ENCODE measurements around the gene AGBL4. TPM values are rescaled to one million over a fixed set of nuclear protein-coding genes. Genes with fewer than 3 reads are reported as not detected.

AGBL4 gene
- total and polyA plus RNA-seq, 2 of the 4 experiments (the other 2 are of a cell fraction): not detected

DNA sequence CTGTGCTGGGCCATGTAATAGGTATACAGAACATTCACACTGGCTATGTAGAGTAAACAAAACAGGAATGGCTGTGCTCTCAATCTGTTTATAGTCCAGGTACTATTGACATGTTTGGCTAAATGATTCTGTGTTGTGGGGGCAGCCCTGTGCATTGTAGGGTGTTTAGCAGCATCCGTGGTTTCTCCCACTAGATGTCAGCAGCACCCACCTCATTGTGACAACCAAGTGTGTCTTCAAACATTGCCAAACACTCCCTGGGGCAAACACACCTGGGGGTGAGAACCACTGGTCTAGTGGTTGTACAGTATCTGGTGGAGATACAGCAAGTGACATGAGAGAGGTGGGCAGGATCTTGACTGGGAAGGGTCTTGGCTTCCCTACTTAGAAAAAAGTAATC is 1471.3 kb downstream of the AGBL4 start:
- no peak overlapping the region for H3K4me2 ChIP-seq (ENCODE audit: low read depth, low read length)
- H4K91ac ChIP-seq (ENCODE audit: insufficient read depth, low read depth, low read length): no peak overlapping the region
- DNase-seq (no peak), ATAC-seq (ENCODE audit: low read depth) (no peak)
- no peak overlapping the region for H2BK120ac ChIP-seq (ENCODE audit: low read depth, low read length)
- in situ Hi-C loops (cut with MboI; ENCODE audit: low sequenced_read_pairs): no loop called here
- H3K79me1 ChIP-seq (ENCODE audit: low read depth in 1 of 2, low read length in 2 of 2): no peaks in the 10 kb centered on the region
- H3K23ac ChIP-seq (ENCODE audit: low read depth, low read length): no peak overlapping the region
- intact Hi-C loops (cut with micrococcal nuclease): no loop called here
- no peak overlapping the region for H3K9ac ChIP-seq (ENCODE audit: low read depth, low read length)
- H3K4ac ChIP-seq (ENCODE audit: low read depth, low read length): no peak overlapping the region
- no peak overlapping the region for H3K27ac ChIP-seq (ENCODE audit: insufficient read depth, low read length)
- dilution Hi-C loops (cut with HindIII; ENCODE audit: low sequenced_read_pairs, unreplicated experiment): no loop called here
- H2AFZ ChIP-seq (replicated peaks; ENCODE audit: low read length, poor library complexity): no peak overlapping the region
- no peak overlapping the region for H3K14ac ChIP-seq (replicated peaks; ENCODE audit: low read depth, low read length)
- H3K27me3 ChIP-seq (ENCODE audit: control insufficient read depth, insufficient read depth, low read length): no peaks in the 10 kb centered on the region
- no peaks in the 10 kb centered on the region for H4K20me1 ChIP-seq (ENCODE audit: insufficient read depth, low read length)
- H4K5ac ChIP-seq (ENCODE audit: low read depth, low read length): no peak overlapping the region
- TF ChIP-seq FOS (IDR thresholded peaks at IDR 0.05; ENCODE audit: low read depth, low read length): no peak
- no peak for TF ChIP-seq MXI1 (IDR thresholded peaks at IDR 0.05; ENCODE audit: borderline replicate concordance, low read depth, low read length)
- TF ChIP-seq, protein P1, sequence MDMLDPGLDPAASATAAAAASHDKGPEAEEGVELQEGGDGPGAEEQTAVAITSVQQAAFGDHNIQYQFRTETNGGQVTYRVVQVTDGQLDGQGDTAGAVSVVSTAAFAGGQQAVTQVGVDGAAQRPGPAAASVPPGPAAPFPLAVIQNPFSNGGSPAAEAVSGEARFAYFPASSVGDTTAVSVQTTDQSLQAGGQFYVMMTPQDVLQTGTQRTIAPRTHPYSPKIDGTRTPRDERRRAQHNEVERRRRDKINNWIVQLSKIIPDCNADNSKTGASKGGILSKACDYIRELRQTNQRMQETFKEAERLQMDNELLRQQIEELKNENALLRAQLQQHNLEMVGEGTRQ (IDR thresholded peaks at IDR 0.05; ENCODE audit: low read depth, low read length): no peak
- TF ChIP-seq RAD21 (IDR thresholded peaks at IDR 0.05; ENCODE audit: low read length): peak; percentile 14; the same call in 1 of the 2 replicates
- TF ChIP-seq MAZ (IDR thresholded peaks at IDR 0.05; ENCODE audit: borderline replicate concordance, low read depth, low read length): no peak
- no peak for TF ChIP-seq BHLHE40 (IDR thresholded peaks at IDR 0.05; ENCODE audit: low read depth, low read length)
- TF ChIP-seq, protein P2, sequence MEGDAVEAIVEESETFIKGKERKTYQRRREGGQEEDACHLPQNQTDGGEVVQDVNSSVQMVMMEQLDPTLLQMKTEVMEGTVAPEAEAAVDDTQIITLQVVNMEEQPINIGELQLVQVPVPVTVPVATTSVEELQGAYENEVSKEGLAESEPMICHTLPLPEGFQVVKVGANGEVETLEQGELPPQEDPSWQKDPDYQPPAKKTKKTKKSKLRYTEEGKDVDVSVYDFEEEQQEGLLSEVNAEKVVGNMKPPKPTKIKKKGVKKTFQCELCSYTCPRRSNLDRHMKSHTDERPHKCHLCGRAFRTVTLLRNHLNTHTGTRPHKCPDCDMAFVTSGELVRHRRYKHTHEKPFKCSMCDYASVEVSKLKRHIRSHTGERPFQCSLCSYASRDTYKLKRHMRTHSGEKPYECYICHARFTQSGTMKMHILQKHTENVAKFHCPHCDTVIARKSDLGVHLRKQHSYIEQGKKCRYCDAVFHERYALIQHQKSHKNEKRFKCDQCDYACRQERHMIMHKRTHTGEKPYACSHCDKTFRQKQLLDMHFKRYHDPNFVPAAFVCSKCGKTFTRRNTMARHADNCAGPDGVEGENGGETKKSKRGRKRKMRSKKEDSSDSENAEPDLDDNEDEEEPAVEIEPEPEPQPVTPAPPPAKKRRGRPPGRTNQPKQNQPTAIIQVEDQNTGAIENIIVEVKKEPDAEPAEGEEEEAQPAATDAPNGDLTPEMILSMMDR (conservative IDR thresholded peaks at IDR 0.05; ENCODE audit: low read depth, low read length): 0 out of 2 replicates have a peak, but pooled peaks have one; percentile 5
- no peak for TF ChIP-seq POLR2A (IDR thresholded peaks at IDR 0.05; ENCODE audit: low read depth, low read length)
- H2AK5ac ChIP-seq (ENCODE audit: low read depth, low read length): no peak overlapping the region
- no peak overlapping the region for H2BK15ac ChIP-seq (ENCODE audit: low read depth, low read length)
- no peak overlapping the region for H3K4me3 ChIP-seq (ENCODE audit: insufficient read depth, low read depth, low read length)
- H3K9me3 ChIP-seq (ENCODE audit: control insufficient read depth, insufficient read depth, low read length): no peaks in the 10 kb centered on the region
- WGBS, 2 experiments (ENCODE audit: extremely low coverage in 2 of 2, insufficient read length in 1 of 2): no CpG with 5 or more reads among the region's 1 CpG
- POLR2A ChIA-PET (ENCODE audit: unreplicated experiment): no interaction called here
- H3K18ac ChIP-seq (ENCODE audit: low read depth, low read length): no peak overlapping the region
- no peaks in the 10 kb centered on the region for H3K9me1 ChIP-seq (ENCODE audit: insufficient read depth, low read length)
- no peak overlapping the region for H3K56ac ChIP-seq (ENCODE audit: extremely low read depth, insufficient read depth, low read length)
- BruUV-seq (replicated peaks): no TSS peak
- no peak overlapping the region for H2AK9ac ChIP-seq (replicated peaks; ENCODE audit: low read depth, low read length, poor library complexity)
- no peak overlapping the region for H2BK5ac ChIP-seq (ENCODE audit: low read depth, low read length, poor library complexity, severe bottlenecking)
- H2BK20ac ChIP-seq (ENCODE audit: low read depth, low read length): no peak overlapping the region
- H3K4me1 ChIP-seq (ENCODE audit: control insufficient read depth, insufficient read depth, low read length): no peaks in the 10 kb centered on the region
- H4K8ac ChIP-seq (ENCODE audit: low read depth in 2 of 2, low read length in 2 of 2): no peak overlapping the region
- CTCF ChIA-PET: no interaction called here
- no peaks in the 10 kb centered on the region for H3K36me3 ChIP-seq (ENCODE audit: control insufficient read depth, insufficient read depth, low read length)
